Measurements from ENCODE around the gene HLA-A. TPM values are rescaled to one million over a fixed set of nuclear protein-coding genes. Genes with fewer than 3 reads are reported as not detected.
"Not testable (repeated sequence)": the region's sequence is repeated elsewhere in the genome, so short reads cannot be mapped to it uniquely, and the experiment has no call there.

HLA-A gene
- total RNA-seq, 1 experiment from 2014 or later: 451 TPM

DNA sequence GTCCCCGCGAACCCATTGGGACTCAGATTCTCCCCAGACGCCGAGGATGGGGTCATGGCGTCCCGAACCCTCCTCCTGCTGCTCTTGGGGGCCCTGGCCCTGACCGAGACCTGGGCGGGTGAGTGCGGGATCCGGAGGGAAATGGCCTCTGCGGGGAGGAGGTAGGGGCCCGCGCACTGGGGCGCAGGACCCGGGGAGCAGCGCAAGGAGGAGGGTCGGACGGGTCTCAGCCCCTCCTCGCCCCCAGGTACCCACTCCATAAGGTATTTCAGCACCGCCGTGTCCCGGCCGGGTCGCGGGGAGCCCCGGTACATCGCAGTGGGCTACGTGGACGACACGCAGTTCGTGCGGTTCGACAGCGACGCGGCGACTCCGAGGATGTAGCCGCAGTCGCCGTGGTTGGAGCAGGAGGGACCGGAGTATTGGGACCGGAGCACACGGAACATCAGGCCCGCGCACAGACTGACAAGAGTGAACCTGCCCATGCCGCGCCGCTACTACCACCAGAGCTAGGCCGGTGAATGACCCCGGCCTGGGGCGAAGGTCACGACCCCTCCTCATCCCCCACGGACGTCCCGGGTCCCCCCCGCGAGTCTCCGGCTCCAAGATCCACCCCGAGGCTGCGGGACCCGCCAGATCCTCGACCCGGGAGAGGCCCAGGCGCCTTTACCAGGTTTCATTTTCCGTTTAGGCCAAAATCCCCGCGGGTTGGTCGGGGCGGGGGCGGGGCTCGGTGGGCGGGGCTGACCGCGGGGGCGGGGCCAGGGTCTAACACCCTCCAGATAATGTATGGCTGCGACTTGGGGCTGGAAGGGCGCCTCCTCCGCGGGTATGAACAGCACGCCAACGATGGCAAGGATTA is 15.7 kb upstream of the HLA-A start:
- H3K36me3 Mint-ChIP-seq (ENCODE audit: insufficient read depth, unreplicated experiment): peaks cover 25% of the 10 kb centered on the region
- intact Hi-C loops (cut with micrococcal nuclease; ENCODE audit: unreplicated experiment): no loop called here
- BruUV-seq (replicated peaks): TSS peak; percentile 78
- CTCF ChIA-PET: no interaction called here
- peaks cover 20% of the 10 kb centered on the region for H3K4me1 Mint-ChIP-seq (ENCODE audit: low read depth, unreplicated experiment)
- no peaks in the 10 kb centered on the region for H3K9me3 Mint-ChIP-seq (ENCODE audit: low read depth, unreplicated experiment)
- no peaks in the 10 kb centered on the region for H3K27me3 Mint-ChIP-seq (ENCODE audit: unreplicated experiment)
- peak overlapping the region; percentile 76 for H3K27ac Mint-ChIP-seq (ENCODE audit: unreplicated experiment)
- H3K4me3 Mint-ChIP-seq (ENCODE audit: low read depth, unreplicated experiment): peak overlapping the region; percentile 88
- DNase-seq: peak; percentile 50
- TF ChIP-seq, protein P1, sequence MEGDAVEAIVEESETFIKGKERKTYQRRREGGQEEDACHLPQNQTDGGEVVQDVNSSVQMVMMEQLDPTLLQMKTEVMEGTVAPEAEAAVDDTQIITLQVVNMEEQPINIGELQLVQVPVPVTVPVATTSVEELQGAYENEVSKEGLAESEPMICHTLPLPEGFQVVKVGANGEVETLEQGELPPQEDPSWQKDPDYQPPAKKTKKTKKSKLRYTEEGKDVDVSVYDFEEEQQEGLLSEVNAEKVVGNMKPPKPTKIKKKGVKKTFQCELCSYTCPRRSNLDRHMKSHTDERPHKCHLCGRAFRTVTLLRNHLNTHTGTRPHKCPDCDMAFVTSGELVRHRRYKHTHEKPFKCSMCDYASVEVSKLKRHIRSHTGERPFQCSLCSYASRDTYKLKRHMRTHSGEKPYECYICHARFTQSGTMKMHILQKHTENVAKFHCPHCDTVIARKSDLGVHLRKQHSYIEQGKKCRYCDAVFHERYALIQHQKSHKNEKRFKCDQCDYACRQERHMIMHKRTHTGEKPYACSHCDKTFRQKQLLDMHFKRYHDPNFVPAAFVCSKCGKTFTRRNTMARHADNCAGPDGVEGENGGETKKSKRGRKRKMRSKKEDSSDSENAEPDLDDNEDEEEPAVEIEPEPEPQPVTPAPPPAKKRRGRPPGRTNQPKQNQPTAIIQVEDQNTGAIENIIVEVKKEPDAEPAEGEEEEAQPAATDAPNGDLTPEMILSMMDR (IDR thresholded peaks at IDR 0.05; ENCODE audit: unreplicated experiment): no peak

DNA sequence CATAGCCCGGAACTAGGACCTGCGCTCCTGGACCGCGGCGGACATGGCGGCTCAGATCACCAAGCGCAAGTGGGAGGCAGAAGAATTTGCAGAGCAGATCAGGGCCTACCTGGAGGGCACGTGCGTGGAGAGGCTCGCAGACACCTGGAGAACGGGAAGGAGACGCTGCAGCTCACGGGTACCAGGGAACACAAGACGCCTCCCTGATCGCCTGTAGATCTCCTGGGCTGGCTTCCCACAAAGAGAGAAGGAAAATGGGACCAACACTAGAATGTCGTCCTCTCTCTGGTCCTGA is 15.1 kb upstream of the HLA-A start:
- Mint-ChIP-seq H3K36me3 (ENCODE audit: insufficient read depth, unreplicated experiment) (peaks cover 25% of the 10 kb centered on the region), H3K27me3 (ENCODE audit: unreplicated experiment) (no peaks in the 10 kb centered on the region), H3K4me3 (ENCODE audit: low read depth, unreplicated experiment) (peak overlapping the region; percentile 88), H3K9me3 (ENCODE audit: low read depth, unreplicated experiment) (no peaks in the 10 kb centered on the region), H3K4me1 (ENCODE audit: low read depth, unreplicated experiment) (peaks cover 20% of the 10 kb centered on the region), H3K27ac (ENCODE audit: unreplicated experiment) (no peak overlapping the region)
- TF ChIP-seq, protein P1 (IDR thresholded peaks at IDR 0.05; ENCODE audit: unreplicated experiment): no peak
- DNase-seq: no peak
- intact Hi-C loops (cut with micrococcal nuclease; ENCODE audit: unreplicated experiment): no loop called here
- CTCF ChIA-PET: no interaction called here
- BruUV-seq (replicated peaks): no TSS peak

DNA sequence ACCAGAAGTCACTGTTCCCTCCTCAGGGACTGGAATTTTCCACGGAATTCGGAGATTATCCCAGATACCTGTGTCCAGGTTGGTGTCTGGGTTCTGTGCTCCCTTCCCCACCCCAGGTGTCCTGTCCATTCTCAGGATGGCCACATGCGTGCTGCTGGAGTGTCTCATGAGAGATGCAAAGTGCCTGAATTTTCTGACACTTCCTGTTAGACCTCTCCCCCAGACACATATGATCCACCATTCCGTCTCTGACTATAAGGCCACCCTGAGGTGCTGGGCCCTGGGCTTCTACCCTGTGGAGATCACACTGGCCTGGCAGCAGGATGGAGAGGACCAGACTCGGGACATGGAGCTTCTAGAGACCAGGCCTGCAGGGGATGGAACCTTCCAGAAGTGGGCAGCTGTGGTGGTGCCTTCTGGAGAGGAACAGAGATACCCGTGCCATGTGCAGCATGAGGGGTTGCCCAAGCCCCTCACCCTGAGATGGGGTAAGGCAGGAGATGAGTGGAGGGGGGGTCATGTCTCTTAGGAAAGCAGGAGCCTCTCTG is 14.4 kb upstream of the HLA-A start:
- Mint-ChIP-seq H3K36me3 (ENCODE audit: insufficient read depth, unreplicated experiment) (peaks cover 25% of the 10 kb centered on the region), H3K4me3 (ENCODE audit: low read depth, unreplicated experiment) (no peak overlapping the region)
- CTCF ChIA-PET: no interaction called here

DNA sequence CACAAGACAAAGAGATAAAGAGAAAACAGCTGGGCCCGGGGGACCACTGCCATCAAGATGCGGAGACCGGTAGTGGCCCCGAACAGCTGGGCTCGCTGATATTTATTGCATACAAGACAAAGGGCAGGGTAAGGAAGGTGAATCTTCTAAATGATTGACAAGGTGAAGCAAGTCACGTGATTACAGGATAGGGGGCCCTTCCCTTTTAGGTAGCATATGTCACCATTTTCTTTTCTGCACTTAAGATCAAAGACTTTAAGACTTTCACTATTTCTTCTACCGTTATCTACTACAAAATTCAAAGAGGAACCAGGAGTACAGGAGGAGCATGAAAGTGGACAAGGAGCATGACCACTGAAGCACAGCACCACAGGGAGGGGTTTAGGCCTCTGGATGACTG is 12.3 kb upstream of the HLA-A start:
- DNase-seq; intact Hi-C loops (cut with micrococcal nuclease; ENCODE audit: unreplicated experiment); H3K27ac Mint-ChIP-seq (ENCODE audit: unreplicated experiment); CTCF ChIA-PET; BruUV-seq (replicated peaks); H3K27me3 Mint-ChIP-seq (ENCODE audit: unreplicated experiment); H3K9me3 Mint-ChIP-seq (ENCODE audit: low read depth, unreplicated experiment); H3K4me3 Mint-ChIP-seq (ENCODE audit: low read depth, unreplicated experiment): not testable (repeated sequence)
- peaks cover 20% of the 10 kb centered on the region for H3K36me3 Mint-ChIP-seq (ENCODE audit: insufficient read depth, unreplicated experiment)
- peaks cover 12% of the 10 kb centered on the region for H3K4me1 Mint-ChIP-seq (ENCODE audit: low read depth, unreplicated experiment)

More for the DNA sequence above, 14.4 kb upstream of the HLA-A start:
- BruUV-seq (replicated peaks): no TSS peak
- TF ChIP-seq, protein P1 (IDR thresholded peaks at IDR 0.05; ENCODE audit: unreplicated experiment): no peak
- Mint-ChIP-seq H3K27ac (ENCODE audit: unreplicated experiment) (no peak overlapping the region), H3K4me1 (ENCODE audit: low read depth, unreplicated experiment) (peaks cover 20% of the 10 kb centered on the region), H3K9me3 (ENCODE audit: low read depth, unreplicated experiment) (no peaks in the 10 kb centered on the region), H3K27me3 (ENCODE audit: unreplicated experiment) (no peaks in the 10 kb centered on the region)
- intact Hi-C loops (cut with micrococcal nuclease; ENCODE audit: unreplicated experiment): no loop called here
- no peak for DNase-seq

DNA sequence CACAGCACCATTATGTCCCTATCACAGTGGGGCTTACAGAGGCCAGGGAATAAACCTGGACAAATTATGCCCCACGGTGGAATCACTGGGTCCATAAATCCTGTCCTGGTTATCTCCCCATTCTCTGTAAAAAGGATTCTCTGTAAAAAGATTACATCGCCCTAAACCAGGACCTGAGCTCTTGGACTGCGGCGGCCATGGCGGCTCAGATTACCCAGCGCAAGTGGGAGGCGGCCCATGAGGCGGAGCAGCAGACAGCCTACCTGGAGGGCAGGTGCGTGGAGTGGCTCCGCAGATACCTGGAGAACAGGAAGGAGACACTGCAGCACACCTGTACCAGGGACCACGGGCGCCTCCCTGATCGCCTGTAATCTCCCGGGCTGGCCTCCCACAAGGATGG is 8.4 kb upstream of the HLA-A start:
- Mint-ChIP-seq H3K4me1 (ENCODE audit: low read depth, unreplicated experiment) (no peaks in the 10 kb centered on the region), H3K4me3 (ENCODE audit: low read depth, unreplicated experiment) (no peak overlapping the region), H3K36me3 (ENCODE audit: insufficient read depth, unreplicated experiment) (no peaks in the 10 kb centered on the region), H3K27ac (ENCODE audit: unreplicated experiment) (no peak overlapping the region), H3K9me3 (ENCODE audit: low read depth, unreplicated experiment) (no peaks in the 10 kb centered on the region), H3K27me3 (ENCODE audit: unreplicated experiment) (no peaks in the 10 kb centered on the region)
- TF ChIP-seq, protein P1 (IDR thresholded peaks at IDR 0.05; ENCODE audit: unreplicated experiment): no peak
- intact Hi-C loops (cut with micrococcal nuclease; ENCODE audit: unreplicated experiment): no loop called here
- no peak for DNase-seq
- CTCF ChIA-PET: no interaction called here
- BruUV-seq (replicated peaks): no TSS peak

Measured in Calu3 (cell line).